GM18505 (cell line): ENCODE measurements around the gene KMT2D.
"Not testable (repeated sequence)": the region's sequence is repeated elsewhere in the genome, so short reads cannot be mapped to it uniquely, and the experiment has no call there.

ENCODE experiments used
- ATAC-seq: cut with Tn5 transposase; IDR thresholded peaks from one replicate; pipeline ENCODE4 v1.9.1; 2021; ENCODE audit not compliant: unreplicated experiment
- POLR2A ChIP-seq: IDR thresholded peaks from 4 replicates; pipeline ENCODE4 v1.6.1; 2011; ENCODE audit warnings: borderline replicate concordance; ENCODE audit not compliant: insufficient read depth, insufficient read length; ENCODE audit errors: extremely low read depth

The KMT2D gene

GRCh38 chr12:49064767-49065152, 4.2 kb upstream of the KMT2D start:
- TF ChIP-seq POLR2A = no peak
- no peak for ATAC-seq

GRCh38 chr12:49061916-49062315, 1.3 kb upstream of the KMT2D start:
- not testable (repeated sequence) for ATAC-seq

GRCh38 chr12:49061157-49061650, 610 bp upstream of the KMT2D start:
- no peak for TF ChIP-seq POLR2A
- no peak for ATAC-seq

GRCh38 chr12:49059299-49060171, 1.1 kb downstream of the KMT2D start:
- ATAC-seq = peak; percentile 13
- no peak for TF ChIP-seq POLR2A

- TF ChIP-seq POLR2A = no peak
Measured at GRCh38 chr12:49059045-49059298, 1.6 kb downstream of the KMT2D start.

GRCh38 chr12:49058366-49059044, 2.1 kb downstream of the KMT2D start:
- ATAC-seq = no peak
- no peak for TF ChIP-seq POLR2A

More at GRCh38 chr12:49059045-49059298, 1.6 kb downstream of the KMT2D start:
- no peak for ATAC-seq

- no peak for ATAC-seq
- no peak for TF ChIP-seq POLR2A
Measured at GRCh38 chr12:49057888-49058287, 2.7 kb downstream of the KMT2D start.

- TF ChIP-seq POLR2A = no peak
- no peak for ATAC-seq
Measured at GRCh38 chr12:49055978-49056754, 4.4 kb downstream of the KMT2D start.

- no peak for TF ChIP-seq POLR2A
- ATAC-seq = no peak
Measured at GRCh38 chr12:49055092-49055491, 5.5 kb downstream of the KMT2D start.

GRCh38 chr12:49054524-49054923, 6.1 kb downstream of the KMT2D start:
- no peak for ATAC-seq
- no peak for TF ChIP-seq POLR2A

- TF ChIP-seq POLR2A = no peak
- no peak for ATAC-seq
Measured at GRCh38 chr12:49054096-49054495, 6.5 kb downstream of the KMT2D start.

- no peak for ATAC-seq
- no peak for TF ChIP-seq POLR2A
Measured at GRCh38 chr12:49052451-49053208, 8.0 kb downstream of the KMT2D start.

GRCh38 chr12:49051777-49052438, 8.7 kb downstream of the KMT2D start:
- no peak for ATAC-seq
- TF ChIP-seq POLR2A = no peak

- TF ChIP-seq POLR2A = no peak
- no peak for ATAC-seq
Measured at GRCh38 chr12:49051373-49051764, 9.2 kb downstream of the KMT2D start.
